Neural progenitor cell (in vitro differentiated cells): ENCODE data around the gene NABP1. TPM values are rescaled to one million over a fixed set of nuclear protein-coding genes. Genes with fewer than 3 reads are reported as not detected.

Experiments
- DNase-seq: peaks from one replicate; pipeline ENCODE4 v3.0.0-alpha.2; 2016; ENCODE audit warnings: low spot score
- H2AFZ ChIP-seq: fragments of 200-600 bp; sonication (generic); replicated peaks from 2 replicates; pipeline ENCODE4 v1.6.1; 2016; ENCODE audit warnings: antibody characterized with exemption
- H3F3A ChIP-seq: fragments of 200-600 bp; sonication (generic); 2 replicates; pipeline ENCODE4 v1.6.1; 2016; ENCODE audit warnings: antibody characterized with exemption, low read depth
- H3K27ac ChIP-seq: fragments of 200-600 bp; sonication (generic); 2 replicates; pipeline ENCODE4 v1.5.1; 2016; ENCODE audit warnings: mild to moderate bottlenecking
- H3K27me3 ChIP-seq: fragments of 200-600 bp; sonication (generic); 2 replicates; pipeline ENCODE4 v1.6.1; 2016; ENCODE audit warnings: mild to moderate bottlenecking, moderate library complexity
- H3K36me3 ChIP-seq: fragments of 200-600 bp; sonication (generic); 2 replicates; pipeline ENCODE4 v1.5.1; 2016
- H3K4me1 ChIP-seq: fragments of 200-600 bp; sonication (generic); 2 replicates; pipeline ENCODE4 v1.6.1; 2016; ENCODE audit warnings: mixed run types
- H3K4me2 ChIP-seq: fragments of 200-600 bp; sonication (generic); 2 replicates; pipeline ENCODE4 v1.6.1; 2016
- H3K4me3 ChIP-seq: fragments of 200-600 bp; sonication (generic); 2 replicates; pipeline ENCODE4 v1.5.1; 2016
- H3K79me2 ChIP-seq: fragments of 200-600 bp; sonication (generic); 2 replicates; pipeline ENCODE4 v1.6.1; 2016; ENCODE audit warnings: low read depth
- H3K9ac ChIP-seq: fragments of 200-600 bp; sonication (generic); 2 replicates; pipeline ENCODE4 v1.6.1; 2016
- H3K9me3 ChIP-seq: fragments of 200-600 bp; sonication (generic); 2 replicates; pipeline ENCODE4 v1.5.1; 2016; ENCODE audit warnings: low read depth
- H4K20me1 ChIP-seq: fragments of 200-600 bp; sonication (generic); 2 replicates; pipeline ENCODE4 v1.6.1; 2016; ENCODE audit warnings: low read depth
- H3K27ac Mint-ChIP-seq: 3 replicates; pipeline ENCODE4 v1.8.0; 2021; ENCODE audit warnings: mixed read lengths
- H3K27me3 Mint-ChIP-seq: 2 replicates; pipeline ENCODE4 v1.8.0; 2022; ENCODE audit warnings: low read depth, mild to moderate bottlenecking, inconsistent platforms, moderate library complexity, mixed read lengths; ENCODE audit not compliant: insufficient read depth
- H3K36me3 Mint-ChIP-seq: 3 replicates; pipeline ENCODE4 v1.8.0; 2021; ENCODE audit warnings: mixed read lengths
- H3K4me1 Mint-ChIP-seq: 3 replicates; pipeline ENCODE4 v1.8.0; 2021; ENCODE audit warnings: mixed read lengths
- H3K4me3 Mint-ChIP-seq: 3 replicates; pipeline ENCODE4 v1.8.0; 2021; ENCODE audit warnings: mild to moderate bottlenecking, moderate library complexity, mixed read lengths
- H3K9me3 Mint-ChIP-seq: 3 replicates; pipeline ENCODE4 v1.8.0; 2020; ENCODE audit warnings: mixed read lengths
- EZH2 ChIP-seq: fragments of 200-600 bp; sonication (generic); IDR thresholded peaks from 2 replicates; pipeline ENCODE4 v1.6.1; 2017; ENCODE audit warnings: antibody characterized with exemption, mild to moderate bottlenecking, moderate library complexity
- EZH2phosphoT487 ChIP-seq: fragments of 200-600 bp; sonication (generic); IDR thresholded peaks from 2 replicates; pipeline ENCODE4 v1.6.1; 2017; ENCODE audit warnings: antibody characterized with exemption
- total RNA-seq: library from RNA; depleted of rRNA; stranded (reverse); fragments of >200 nt; gene quantifications from 2 replicates; pipeline ENCODE4 v1.2.3, GENCODE V29; 2015; ENCODE audit warnings: low replicate concordance
- TF ChIP-seq, protein P1 (sequence below): fragments of 200-600 bp; sonication (generic); IDR thresholded peaks from 2 replicates; pipeline ENCODE4 v1.5.1; 2017; ENCODE audit warnings: antibody characterized with exemption, mild to moderate bottlenecking

Gene NABP1
- total RNA-seq, 1 donor from 2014 or later: 2.8 TPM

DNA sequence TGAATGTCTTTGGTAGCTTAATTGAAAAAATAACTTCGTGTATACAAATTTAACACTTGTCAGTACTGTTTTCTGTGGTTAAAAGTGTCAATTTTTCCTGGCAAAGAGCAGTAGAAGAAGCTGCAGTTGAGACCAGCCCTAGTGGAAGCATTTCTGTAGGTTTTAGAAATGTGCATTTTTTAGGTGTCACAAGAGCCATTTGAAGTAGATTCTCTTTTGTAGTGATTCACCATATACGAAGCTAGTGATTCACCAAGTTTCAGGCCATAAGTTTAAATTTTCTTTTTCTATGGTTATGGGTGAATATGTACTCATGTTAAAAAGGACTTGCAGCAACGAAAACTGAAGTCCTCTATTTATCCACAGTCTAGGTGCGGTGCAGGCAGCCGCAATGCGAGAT is 4.2 kb downstream of the NABP1 start:
- DNase-seq: no peak
- Mint-ChIP-seq H3K27me3 (peaks cover 5% of the 10 kb centered on the region), H3K27ac (no peak overlapping the region), H3K36me3 (no peaks in the 10 kb centered on the region), H3K4me3 (no peak overlapping the region), H3K9me3 (no peaks in the 10 kb centered on the region), H3K4me1 (peaks cover 2% of the 10 kb centered on the region)
- Histone ChIP-seq H3K9ac (no peak overlapping the region), H4K20me1 (no peaks in the 10 kb centered on the region), H3K4me1 (no peaks in the 10 kb centered on the region), H3K36me3 (no peaks in the 10 kb centered on the region), H3K4me2 (no peak overlapping the region), H3K9me3 (no peaks in the 10 kb centered on the region), H3K4me3 (no peak overlapping the region), H3F3A (no peaks in the 10 kb centered on the region), H3K27me3 (peaks cover 13% of the 10 kb centered on the region), H2AFZ (no peak overlapping the region), H3K27ac (no peak overlapping the region), H3K79me2 (no peaks in the 10 kb centered on the region)
- TF ChIP-seq, protein P1, sequence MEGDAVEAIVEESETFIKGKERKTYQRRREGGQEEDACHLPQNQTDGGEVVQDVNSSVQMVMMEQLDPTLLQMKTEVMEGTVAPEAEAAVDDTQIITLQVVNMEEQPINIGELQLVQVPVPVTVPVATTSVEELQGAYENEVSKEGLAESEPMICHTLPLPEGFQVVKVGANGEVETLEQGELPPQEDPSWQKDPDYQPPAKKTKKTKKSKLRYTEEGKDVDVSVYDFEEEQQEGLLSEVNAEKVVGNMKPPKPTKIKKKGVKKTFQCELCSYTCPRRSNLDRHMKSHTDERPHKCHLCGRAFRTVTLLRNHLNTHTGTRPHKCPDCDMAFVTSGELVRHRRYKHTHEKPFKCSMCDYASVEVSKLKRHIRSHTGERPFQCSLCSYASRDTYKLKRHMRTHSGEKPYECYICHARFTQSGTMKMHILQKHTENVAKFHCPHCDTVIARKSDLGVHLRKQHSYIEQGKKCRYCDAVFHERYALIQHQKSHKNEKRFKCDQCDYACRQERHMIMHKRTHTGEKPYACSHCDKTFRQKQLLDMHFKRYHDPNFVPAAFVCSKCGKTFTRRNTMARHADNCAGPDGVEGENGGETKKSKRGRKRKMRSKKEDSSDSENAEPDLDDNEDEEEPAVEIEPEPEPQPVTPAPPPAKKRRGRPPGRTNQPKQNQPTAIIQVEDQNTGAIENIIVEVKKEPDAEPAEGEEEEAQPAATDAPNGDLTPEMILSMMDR: no peak
- no peak for TF ChIP-seq EZH2phosphoT487
- TF ChIP-seq EZH2: no peak

DNA sequence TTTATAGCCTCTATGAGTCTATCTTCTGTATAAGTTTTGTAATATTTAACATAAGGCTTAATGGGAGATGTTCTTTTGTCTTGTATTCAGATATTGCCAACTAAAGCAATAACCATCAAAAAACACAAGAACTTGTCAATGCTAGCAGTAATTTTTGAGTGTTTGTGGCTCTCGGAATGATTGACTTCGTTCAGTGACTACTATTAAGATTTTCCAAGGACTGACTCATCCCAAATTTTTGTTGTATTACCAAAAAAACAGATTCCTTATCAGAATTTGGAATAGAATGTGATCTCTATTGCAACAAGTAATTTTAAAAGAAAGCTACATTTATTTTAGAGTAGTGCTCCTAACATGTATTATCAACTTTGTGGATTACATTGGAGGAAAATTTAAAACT is 8.1 kb downstream of the NABP1 start:
- Mint-ChIP-seq H3K4me1 (peaks cover 2% of the 10 kb centered on the region), H3K27ac (no peak overlapping the region), H3K9me3 (no peaks in the 10 kb centered on the region), H3K4me3 (no peak overlapping the region), H3K27me3 (no peaks in the 10 kb centered on the region), H3K36me3 (no peaks in the 10 kb centered on the region)
- H3K4me1 ChIP-seq: no peaks in the 10 kb centered on the region
- H3K4me2 ChIP-seq: no peak overlapping the region
- H3K9ac ChIP-seq: no peak overlapping the region
- no peaks in the 10 kb centered on the region for H3K9me3 ChIP-seq
- no peaks in the 10 kb centered on the region for H4K20me1 ChIP-seq
- H3F3A ChIP-seq: no peaks in the 10 kb centered on the region
- H3K79me2 ChIP-seq: no peaks in the 10 kb centered on the region
- H3K27ac ChIP-seq: no peak overlapping the region
- no peak for DNase-seq
- no peaks in the 10 kb centered on the region for H3K36me3 ChIP-seq
- no peak overlapping the region for H3K4me3 ChIP-seq
- H2AFZ ChIP-seq: no peak overlapping the region
- no peaks in the 10 kb centered on the region for H3K27me3 ChIP-seq
- TF ChIP-seq EZH2phosphoT487 (no peak), EZH2 (no peak)
- TF ChIP-seq, protein P1: no peak

DNA sequence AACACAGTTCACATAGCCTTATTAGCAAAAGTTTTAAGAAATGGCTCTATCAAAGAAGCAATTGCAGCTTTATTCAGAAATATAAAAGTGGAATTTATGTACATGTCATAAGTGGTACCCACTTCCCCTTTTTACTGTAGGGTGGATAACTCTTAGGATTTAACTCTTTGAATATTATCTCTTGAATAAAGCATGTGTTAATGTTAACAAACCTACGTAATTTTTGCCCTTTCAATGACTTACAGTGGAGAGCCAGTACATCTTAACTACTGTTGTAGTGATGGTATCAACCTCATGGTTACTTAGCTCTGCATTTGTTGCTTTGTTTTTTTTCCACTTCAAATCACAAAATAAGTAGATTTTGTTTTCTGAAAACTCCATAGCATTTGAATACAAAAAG is 8.8 kb downstream of the NABP1 start:
- Histone ChIP-seq H3K36me3 (no peaks in the 10 kb centered on the region), H3K4me1 (no peaks in the 10 kb centered on the region), H3K79me2 (no peaks in the 10 kb centered on the region), H3F3A (no peaks in the 10 kb centered on the region), H3K9ac (no peak overlapping the region), H2AFZ (no peak overlapping the region), H3K4me2 (no peak overlapping the region), H3K27ac (no peak overlapping the region), H4K20me1 (no peaks in the 10 kb centered on the region), H3K9me3 (no peaks in the 10 kb centered on the region), H3K27me3 (no peaks in the 10 kb centered on the region), H3K4me3 (no peak overlapping the region)
- DNase-seq: no peak
- no peak overlapping the region for H3K4me3 Mint-ChIP-seq
- no peaks in the 10 kb centered on the region for H3K27me3 Mint-ChIP-seq
- H3K36me3 Mint-ChIP-seq: no peaks in the 10 kb centered on the region
- no peaks in the 10 kb centered on the region for H3K9me3 Mint-ChIP-seq
- no peak overlapping the region for H3K27ac Mint-ChIP-seq
- TF ChIP-seq, protein P1: no peak
- H3K4me1 Mint-ChIP-seq: peaks cover 2% of the 10 kb centered on the region

DNA sequence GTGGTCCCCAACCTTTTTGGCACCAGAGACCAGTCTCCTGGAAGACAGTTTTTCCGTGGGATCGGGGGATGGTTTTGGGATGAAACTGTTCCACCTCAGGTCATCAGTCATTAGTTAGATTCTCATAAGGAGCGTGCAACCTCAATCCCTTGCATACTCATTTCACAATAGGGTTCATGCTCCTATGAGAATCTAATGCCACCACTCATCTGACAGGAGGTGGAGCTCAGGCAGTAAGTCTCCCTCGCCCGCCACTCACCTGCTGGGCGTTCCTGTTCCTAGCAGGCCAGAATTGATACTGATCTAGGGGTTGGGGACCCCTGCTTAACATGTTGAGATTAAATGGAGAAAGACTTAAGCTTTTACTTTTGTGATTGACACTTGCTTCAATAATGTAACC is 9.9 kb downstream of the NABP1 start:
- no peak for DNase-seq
- Mint-ChIP-seq H3K4me3 (no peak overlapping the region), H3K9me3 (no peaks in the 10 kb centered on the region), H3K27me3 (peaks cover 1% of the 10 kb centered on the region), H3K27ac (no peak overlapping the region), H3K4me1 (peaks cover 2% of the 10 kb centered on the region), H3K36me3 (no peaks in the 10 kb centered on the region)
- Histone ChIP-seq H3K4me2 (no peak overlapping the region), H3K4me3 (no peak overlapping the region), H3K9me3 (no peaks in the 10 kb centered on the region), H3K36me3 (no peaks in the 10 kb centered on the region), H3K27me3 (no peaks in the 10 kb centered on the region), H3K9ac (no peak overlapping the region), H3K79me2 (no peaks in the 10 kb centered on the region), H4K20me1 (no peaks in the 10 kb centered on the region), H3K27ac (no peak overlapping the region), H3F3A (no peaks in the 10 kb centered on the region), H2AFZ (no peak overlapping the region), H3K4me1 (no peaks in the 10 kb centered on the region)
- TF ChIP-seq EZH2phosphoT487 (no peak), EZH2 (no peak)
- TF ChIP-seq, protein P1: no peak
